ENCODE data around the gene ZMYND10. TPM values are rescaled to one million over a fixed set of nuclear protein-coding genes. Genes with fewer than 3 reads are reported as not detected.

The ZMYND10 gene
- total and polyA plus RNA-seq, 2 donors (not counting 3 experiments of a cell fraction or from before 2014, with no cell fraction given), result 0.25 to 0.38 TPM

- Histone ChIP-seq H3K9me1 (replicated peaks; ENCODE audit: control insufficient read depth, extremely low read depth, insufficient read depth, low read length) (no peaks in the 10 kb centered on the region), H3K4me3 (replicated peaks in 1 of 3; ENCODE audit: insufficient read depth in 1 of 3, low read depth in 1 of 3, low read length in 3 of 3) (no peak overlapping the region), H3K27me3 (ENCODE audit: control insufficient read depth in 2 of 2, insufficient read depth in 2 of 2, low read length in 2 of 2) (no peaks in the 10 kb centered on the region), H2AFZ (ENCODE audit: low read depth, low read length) (no peak overlapping the region), H3K9me3 (replicated peaks; ENCODE audit: control insufficient read depth, insufficient read depth, low read length) (no peaks in the 10 kb centered on the region), H3K9ac (replicated peaks; ENCODE audit: extremely low read depth, insufficient read depth, low read length) (no peak overlapping the region), H3K4me2 (ENCODE audit: insufficient read depth, low read length) (no peak overlapping the region), H3K36me3 (ENCODE audit: control insufficient read depth in 2 of 2, extremely low read depth in 1 of 2, insufficient read depth in 2 of 2, low read length in 2 of 2) (no peaks in the 10 kb centered on the region), H3K4me1 (ENCODE audit: control insufficient read depth, extremely low read depth, insufficient read depth, low read length) (no peaks in the 10 kb centered on the region), H4K20me1 (replicated peaks; ENCODE audit: control insufficient read depth, extremely low read depth, insufficient read depth, low read length) (no peaks in the 10 kb centered on the region), H3K79me2 (ENCODE audit: control insufficient read depth, insufficient read depth, low read length) (no peaks in the 10 kb centered on the region), H3K27ac (ENCODE audit: insufficient read depth, low read depth, low read length) (no peak overlapping the region)
- ChIA-PET POLR2A (interaction anchor here (0.6 kb wide), 1 partner anchor 1110 kb away, joined by 7 read pairs; no protein-coding TSS in a partner anchor), CTCF (interaction anchor here (1.2 kb wide), 1 partner anchor 43 kb away, joined by 4 read pairs; no protein-coding TSS in a partner anchor)
- TF ChIP-seq, protein P1, sequence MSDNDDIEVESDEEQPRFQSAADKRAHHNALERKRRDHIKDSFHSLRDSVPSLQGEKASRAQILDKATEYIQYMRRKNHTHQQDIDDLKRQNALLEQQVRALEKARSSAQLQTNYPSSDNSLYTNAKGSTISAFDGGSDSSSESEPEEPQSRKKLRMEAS (IDR thresholded peaks at IDR 0.05; ENCODE audit: insufficient read depth, insufficient read length), result no peak
- TF ChIP-seq FOS (IDR thresholded peaks at IDR 0.05; ENCODE audit: borderline replicate concordance, insufficient read depth, low read length) (no peak), POLR2A (IDR thresholded peaks at IDR 0.05; ENCODE audit: low read depth, low read length) (no peak), MYC (IDR thresholded peaks at IDR 0.05; ENCODE audit: low read depth, low read length) (no peak), POLR2AphosphoS5 (IDR thresholded peaks at IDR 0.05; ENCODE audit: insufficient read depth, low read depth, low read length) (no peak), EZH2 (IDR thresholded peaks at IDR 0.05; ENCODE audit: borderline replicate concordance, low read depth, low read length, severe bottlenecking) (no peak), JUN (IDR thresholded peaks at IDR 0.05; ENCODE audit: borderline replicate concordance, insufficient read depth, insufficient read length, low read depth) (no peak), GATA2 (IDR thresholded peaks at IDR 0.05; ENCODE audit: insufficient read depth, insufficient read length, low read depth, low read length) (no peak), CTCF (IDR thresholded peaks at IDR 0.05; ENCODE audit: extremely low read depth in 1 of 2, insufficient read depth in 1 of 2, low read depth in 1 of 2, low read length in 2 of 2) (no peak)
- intact Hi-C loops (cut with micrococcal nuclease) (no loop called here), dilution Hi-C loops (cut with MboI; ENCODE audit: extremely low pct_ligation_motif_present, low sequenced_read_pairs) (no loop called here)
- DNase-seq (ENCODE audit: low read depth, low spot score) (peak; percentile 40), FAIRE-seq (no peak)
- no TSS peak for BruUV-seq (replicated peaks)
Measured at GRCh38 chr3:50390508-50391224, 45.1 kb upstream of the ZMYND10 start.

Data from endothelial cell of umbilical vein (primary cell).